WERI-Rb-1 (cell line): ENCODE data around the gene WDR93.

Source experiments
- DNase-seq: peaks from one replicate; pipeline ENCODE4 v3.0.0-alpha.2; 2020
- H3K27ac ChIP-seq: fragments of 250-450 bp; sonication (Bioruptor Pico); 2 replicates; pipeline ENCODE4 v1.5.1; 2020; ENCODE audit warnings: mild to moderate bottlenecking, moderate library complexity
- H3K27me3 ChIP-seq: fragments of 250-450 bp; sonication (Bioruptor Pico); 2 replicates; pipeline ENCODE4 v1.5.1; 2021; ENCODE audit warnings: mild to moderate bottlenecking, low read depth, moderate library complexity; ENCODE audit not compliant: insufficient read depth, severe bottlenecking
- H3K36me3 ChIP-seq: fragments of 250-450 bp; sonication (Bioruptor Pico); 2 replicates; pipeline ENCODE4 v1.5.1; 2020; ENCODE audit warnings: mild to moderate bottlenecking, moderate library complexity
- H3K4me3 ChIP-seq: 2 replicates; pipeline ENCODE4 v1.5.1; 2011; ENCODE audit warnings: low read depth, mild to moderate bottlenecking, control low read depth, low read length
- H3K9me3 ChIP-seq: fragments of 250-450 bp; sonication (Bioruptor Pico); 2 replicates; pipeline ENCODE4 v1.5.1; 2021; ENCODE audit warnings: mild to moderate bottlenecking, moderate library complexity; ENCODE audit not compliant: severe bottlenecking
- TF ChIP-seq, protein P1 (sequence below): IDR thresholded peaks from 2 replicates; pipeline ENCODE4 v1.5.1; 2011; ENCODE audit warnings: low read depth, mild to moderate bottlenecking, control low read depth, inconsistent platforms, low read length

WDR93 gene

GRCh38 chr15:89657686-89658200, 32.9 kb upstream of the WDR93 start:
- no peaks in the 10 kb centered on the region for H3K36me3 ChIP-seq
- H3K4me3 ChIP-seq, result no peak overlapping the region
- no peaks in the 10 kb centered on the region for H3K9me3 ChIP-seq
- H3K27ac ChIP-seq, result no peak overlapping the region
- no peaks in the 10 kb centered on the region for H3K27me3 ChIP-seq
- TF ChIP-seq, protein P1, sequence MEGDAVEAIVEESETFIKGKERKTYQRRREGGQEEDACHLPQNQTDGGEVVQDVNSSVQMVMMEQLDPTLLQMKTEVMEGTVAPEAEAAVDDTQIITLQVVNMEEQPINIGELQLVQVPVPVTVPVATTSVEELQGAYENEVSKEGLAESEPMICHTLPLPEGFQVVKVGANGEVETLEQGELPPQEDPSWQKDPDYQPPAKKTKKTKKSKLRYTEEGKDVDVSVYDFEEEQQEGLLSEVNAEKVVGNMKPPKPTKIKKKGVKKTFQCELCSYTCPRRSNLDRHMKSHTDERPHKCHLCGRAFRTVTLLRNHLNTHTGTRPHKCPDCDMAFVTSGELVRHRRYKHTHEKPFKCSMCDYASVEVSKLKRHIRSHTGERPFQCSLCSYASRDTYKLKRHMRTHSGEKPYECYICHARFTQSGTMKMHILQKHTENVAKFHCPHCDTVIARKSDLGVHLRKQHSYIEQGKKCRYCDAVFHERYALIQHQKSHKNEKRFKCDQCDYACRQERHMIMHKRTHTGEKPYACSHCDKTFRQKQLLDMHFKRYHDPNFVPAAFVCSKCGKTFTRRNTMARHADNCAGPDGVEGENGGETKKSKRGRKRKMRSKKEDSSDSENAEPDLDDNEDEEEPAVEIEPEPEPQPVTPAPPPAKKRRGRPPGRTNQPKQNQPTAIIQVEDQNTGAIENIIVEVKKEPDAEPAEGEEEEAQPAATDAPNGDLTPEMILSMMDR, result no peak
- no peak for DNase-seq

GRCh38 chr15:89659295-89659694, 31.3 kb upstream of the WDR93 start:
- no peak for DNase-seq
- H3K4me3 ChIP-seq, result no peak overlapping the region
- TF ChIP-seq, protein P1, result no peak
- H3K27ac ChIP-seq, result no peak overlapping the region
- no peaks in the 10 kb centered on the region for H3K27me3 ChIP-seq
- H3K36me3 ChIP-seq, result no peaks in the 10 kb centered on the region
- no peaks in the 10 kb centered on the region for H3K9me3 ChIP-seq

- H3K4me3 ChIP-seq, result no peak overlapping the region
- DNase-seq, result no peak
- peaks cover 3% of the 10 kb centered on the region for H3K27me3 ChIP-seq
- H3K36me3 ChIP-seq, result no peaks in the 10 kb centered on the region
- TF ChIP-seq, protein P1, result no peak
- no peak overlapping the region for H3K27ac ChIP-seq
- H3K9me3 ChIP-seq, result no peaks in the 10 kb centered on the region
Observed at GRCh38 chr15:89660556-89660955, 30.1 kb upstream of the WDR93 start.

GRCh38 chr15:89662893-89663626, 27.6 kb upstream of the WDR93 start:
- Histone ChIP-seq H3K9me3 (no peaks in the 10 kb centered on the region), H3K27me3 (peaks cover 3% of the 10 kb centered on the region), H3K36me3 (no peaks in the 10 kb centered on the region), H3K4me3 (no peak overlapping the region), H3K27ac (no peak overlapping the region)
- no peak for DNase-seq
- TF ChIP-seq, protein P1, result no peak

GRCh38 chr15:89664441-89665350, 25.9 kb upstream of the WDR93 start:
- no peak overlapping the region for H3K27ac ChIP-seq

More at GRCh38 chr15:89664441-89665350, 25.9 kb upstream of the WDR93 start:
- Histone ChIP-seq H3K9me3 (no peaks in the 10 kb centered on the region), H3K36me3 (no peaks in the 10 kb centered on the region), H3K27me3 (peaks cover 3% of the 10 kb centered on the region), H3K4me3 (peak overlapping the region; percentile 42)
- TF ChIP-seq, protein P1, result no peak
- no peak for DNase-seq
